ENCODE measurements around the gene PRKCA.

The PRKCA gene

GRCh38 chr17:66420961-66421371 is 118.6 kb downstream of the PRKCA start:
- DNase-seq (ENCODE audit: low read depth) = no peak
- H3K4me3 ChIP-seq (ENCODE audit: low read depth, low read length) = no peak overlapping the region
- no peak for TF ChIP-seq CTCF (IDR thresholded peaks at IDR 0.05; ENCODE audit: low read depth, low read length, missing control alignments)

- DNase-seq (ENCODE audit: low read depth) = no peak
- H3K4me3 ChIP-seq (ENCODE audit: low read depth, low read length) = no peak overlapping the region
- TF ChIP-seq CTCF (IDR thresholded peaks at IDR 0.05; ENCODE audit: low read depth, low read length, missing control alignments) = no peak
Measured at GRCh38 chr17:66422186-66422585, 119.8 kb downstream of the PRKCA start.

GRCh38 chr17:66423056-66423955 is 120.9 kb downstream of the PRKCA start:
- DNase-seq (ENCODE audit: low read depth) = no peak
- H3K4me3 ChIP-seq (ENCODE audit: low read depth, low read length) = no peak overlapping the region
- TF ChIP-seq CTCF (IDR thresholded peaks at IDR 0.05; ENCODE audit: low read depth, low read length, missing control alignments) = no peak

DNA sequence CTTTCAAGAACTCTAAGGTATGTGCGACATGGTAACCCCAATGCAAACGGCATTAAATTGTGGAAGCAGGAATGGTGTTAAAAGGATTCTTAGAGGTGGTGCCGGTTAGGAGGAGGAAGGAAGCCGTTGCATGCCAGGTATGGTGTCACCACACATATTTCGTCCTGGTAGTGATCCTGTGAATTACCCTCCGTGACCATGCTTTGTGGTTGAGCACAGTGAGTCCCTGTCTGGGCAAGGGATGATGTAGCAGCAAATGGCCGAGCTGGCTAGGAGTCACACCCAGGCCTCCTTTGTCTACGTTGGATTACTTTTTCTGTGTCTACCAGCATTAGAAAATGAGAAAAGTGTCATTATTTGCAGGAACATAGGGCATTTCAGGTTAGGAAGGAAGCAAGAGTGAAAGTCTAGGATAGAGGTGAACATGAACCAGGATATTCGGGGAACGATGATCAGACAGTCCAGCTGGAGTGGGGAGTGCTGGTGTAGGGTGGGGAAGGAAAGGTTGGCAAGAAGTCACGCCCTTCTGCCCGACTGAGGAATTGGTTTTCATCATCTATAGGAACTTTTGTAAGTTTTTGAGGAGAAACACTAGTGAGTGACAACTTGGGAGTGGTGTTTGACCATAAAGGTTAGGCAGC is 123.5 kb downstream of the PRKCA start:
- DNase-seq (ENCODE audit: low read depth) = no peak
- H3K4me3 ChIP-seq (ENCODE audit: low read depth, low read length) = no peak overlapping the region
- TF ChIP-seq CTCF (IDR thresholded peaks at IDR 0.05; ENCODE audit: low read depth, low read length, missing control alignments) = no peak

DNA sequence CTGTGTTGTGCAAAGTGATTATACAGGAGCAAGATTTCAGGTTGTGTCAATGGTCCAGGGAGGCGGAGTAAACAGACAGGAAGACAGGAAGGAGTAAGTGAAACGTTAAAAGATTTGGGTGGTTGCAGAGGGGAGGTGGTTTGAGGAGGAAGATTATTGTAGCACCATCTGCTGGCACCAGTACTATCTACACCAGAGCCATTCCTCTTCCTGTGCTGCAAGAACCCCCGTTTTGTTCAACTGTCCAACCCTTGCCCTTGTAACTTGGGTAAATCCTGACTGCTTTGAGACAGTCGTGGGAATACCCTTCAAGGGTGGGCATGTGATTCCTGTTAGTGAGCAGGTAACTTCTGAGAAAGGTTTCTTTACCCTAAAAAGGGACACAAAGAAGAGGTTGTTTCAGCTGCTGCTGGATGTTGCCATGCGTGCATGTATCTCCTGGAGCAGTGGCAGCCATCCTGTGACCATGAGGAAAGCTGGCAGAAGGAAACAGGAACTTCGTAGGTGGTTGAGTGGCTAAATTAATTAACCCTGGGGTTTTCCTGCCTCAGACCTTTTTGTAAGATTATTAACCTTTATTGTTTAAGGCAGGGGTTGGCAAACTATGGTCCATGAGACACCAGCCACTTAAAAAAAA is 124.1 kb downstream of the PRKCA start:
- peak; percentile 50 for TF ChIP-seq CTCF (IDR thresholded peaks at IDR 0.05; ENCODE audit: low read depth, low read length, missing control alignments)
- H3K4me3 ChIP-seq (ENCODE audit: low read depth, low read length) = no peak overlapping the region
- DNase-seq (ENCODE audit: low read depth) = peak; percentile 13

DNA sequence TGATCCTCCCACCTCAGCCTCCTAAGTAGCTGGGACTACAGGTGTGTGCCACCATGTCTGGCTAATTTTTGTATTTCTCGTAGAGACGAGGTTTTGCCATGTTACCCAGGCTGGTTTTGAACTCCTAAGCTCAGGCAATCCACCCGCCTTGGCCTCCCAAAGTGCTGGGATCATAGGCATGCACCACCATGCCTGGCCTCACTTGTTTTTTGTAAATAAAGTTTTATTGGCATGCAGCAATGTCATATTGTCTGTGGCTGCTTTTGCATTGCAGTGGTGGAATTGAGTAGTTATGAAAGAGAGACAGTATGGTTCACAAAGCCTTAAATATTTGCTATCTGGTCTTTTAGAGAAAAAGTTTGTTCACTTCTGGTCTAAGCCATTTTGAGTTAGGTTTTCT is 124.7 kb downstream of the PRKCA start:
- no peak overlapping the region for H3K4me3 ChIP-seq (ENCODE audit: low read depth, low read length)
- no peak for TF ChIP-seq CTCF (IDR thresholded peaks at IDR 0.05; ENCODE audit: low read depth, low read length, missing control alignments)
- DNase-seq (ENCODE audit: low read depth) = no peak

All from GM12864 (cell line).